Measurements from ENCODE around the gene MBP.
A peak's percentile ranks its signal among the peaks of the same experiment; 100 is the strongest.

The MBP gene

DNA sequence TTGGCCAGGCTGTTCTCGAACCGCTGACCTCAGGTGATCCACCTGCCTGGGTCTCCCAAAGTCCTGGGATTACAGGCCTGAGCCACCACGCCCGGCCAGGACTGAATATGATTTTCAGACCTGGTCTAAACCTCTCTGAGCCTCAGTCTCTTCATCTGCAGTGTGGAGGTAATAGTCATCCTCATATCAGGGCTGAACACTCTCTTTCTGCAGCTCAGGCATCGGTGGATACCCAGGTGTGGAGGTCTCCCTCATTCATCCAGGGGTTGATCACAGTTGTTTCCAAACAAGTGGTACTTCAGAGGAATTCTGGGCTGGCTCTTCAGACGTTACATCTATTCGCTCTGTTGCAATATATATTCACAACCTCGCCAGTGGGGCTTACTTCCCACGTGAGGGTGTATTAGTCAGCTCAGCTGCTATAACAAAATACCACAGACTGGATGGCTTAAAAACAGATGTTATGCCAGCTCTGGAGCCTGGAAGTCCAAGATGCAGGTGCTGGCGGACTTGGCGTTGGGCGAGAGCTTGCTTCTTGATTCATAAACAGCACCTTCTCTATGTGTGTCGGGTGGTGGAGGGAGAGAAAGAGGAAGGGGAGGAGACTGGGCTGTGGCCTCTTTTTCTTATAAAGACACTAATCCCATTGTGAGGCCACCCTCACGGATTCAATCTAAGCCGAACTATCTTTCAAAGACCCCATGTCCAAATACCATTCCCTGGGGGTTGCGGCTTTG lies 2.9 kb upstream of the MBP start:
- Mint-ChIP-seq H3K4me1 (ENCODE audit: low read depth in 2 of 2) (peaks cover 23 to 42% of the 10 kb centered on the region in 2 donors), H3K36me3 (ENCODE audit: insufficient read depth) (peaks cover 17% of the 10 kb centered on the region), H3K9me3 (no peaks in the 10 kb centered on the region), H3K27me3 (no peaks in the 10 kb centered on the region), H3K4me3 (no peak overlapping the region), H3K27ac (no peak overlapping the region)
- DNase-seq = no peak
- no peak for ATAC-seq (replicated peaks)

GRCh38 chr18:77134611-77135010 lies 2.0 kb upstream of the MBP start:
- DNase-seq = no peak
- no peaks in the 10 kb centered on the region for H3K9me3 Mint-ChIP-seq
- peaks cover 22 to 39% of the 10 kb centered on the region in 2 donors for H3K4me1 Mint-ChIP-seq (ENCODE audit: low read depth in 2 of 2)
- H3K4me3 Mint-ChIP-seq = peak overlapping the region in 1 of 2 donors; percentile 67
- no peak for ATAC-seq (replicated peaks)
- H3K27me3 Mint-ChIP-seq = no peaks in the 10 kb centered on the region
- peak overlapping the region; percentile 86 to 87 for H3K27ac Mint-ChIP-seq
- H3K36me3 Mint-ChIP-seq (ENCODE audit: insufficient read depth) = peaks cover 26% of the 10 kb centered on the region

DNA sequence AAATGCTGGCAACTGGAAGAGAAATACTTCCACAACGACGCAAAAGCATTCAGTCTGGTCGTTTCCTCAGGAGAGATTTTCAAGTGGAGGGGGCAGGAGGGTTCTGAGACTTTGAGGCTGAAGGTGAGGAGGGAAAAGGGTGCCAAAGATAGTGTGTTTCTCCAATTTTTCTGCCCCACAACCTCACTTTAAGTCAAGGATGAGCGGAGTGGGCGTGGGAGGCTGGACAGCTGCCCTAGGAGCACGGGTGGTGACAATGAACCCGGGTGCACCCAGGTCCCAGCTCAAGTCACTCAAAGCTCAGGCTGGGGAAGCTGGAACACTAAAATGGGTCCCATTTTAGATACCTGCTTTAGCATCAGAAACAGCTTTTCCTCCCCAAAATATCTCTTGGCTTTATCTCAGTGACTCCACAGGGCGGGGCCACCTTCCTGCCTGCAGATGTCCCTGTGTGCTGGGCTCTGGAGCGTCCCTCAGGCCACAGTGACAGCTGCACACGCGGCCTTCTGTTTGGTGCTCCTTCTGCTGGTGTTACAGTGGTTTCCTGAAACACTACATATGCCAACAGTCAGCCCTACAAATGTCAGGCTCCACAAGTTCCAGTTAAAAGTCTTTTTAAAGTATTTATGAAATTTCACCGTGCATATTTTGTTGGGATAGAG lies 1.4 kb upstream of the MBP start:
- no peaks in the 10 kb centered on the region for H3K27me3 Mint-ChIP-seq
- peaks cover 32% of the 10 kb centered on the region for H3K36me3 Mint-ChIP-seq (ENCODE audit: insufficient read depth)
- peak overlapping the region; percentile 67 to 74 for H3K4me3 Mint-ChIP-seq
- ATAC-seq (replicated peaks) = no peak
- H3K4me1 Mint-ChIP-seq (ENCODE audit: low read depth in 2 of 2) = peaks cover 28 to 44% of the 10 kb centered on the region in 2 donors
- DNase-seq = no peak
- H3K9me3 Mint-ChIP-seq = no peaks in the 10 kb centered on the region
- peak overlapping the region; percentile 86 to 87 for H3K27ac Mint-ChIP-seq

- no peaks in the 10 kb centered on the region for H3K27me3 Mint-ChIP-seq
- DNase-seq (no peak), ATAC-seq (replicated peaks) (no peak)
- peak overlapping the region; percentile 67 to 74 for H3K4me3 Mint-ChIP-seq
- H3K36me3 Mint-ChIP-seq (ENCODE audit: insufficient read depth) = peaks cover 39% of the 10 kb centered on the region
- H3K4me1 Mint-ChIP-seq (ENCODE audit: low read depth in 2 of 2) = peaks cover 34 to 51% of the 10 kb centered on the region in 2 donors
- peak overlapping the region; percentile 86 to 87 for H3K27ac Mint-ChIP-seq
- H3K9me3 Mint-ChIP-seq = no peaks in the 10 kb centered on the region
Observed at GRCh38 chr18:77133051-77133834, 660 bp upstream of the MBP start.

- H3K4me3 Mint-ChIP-seq = peak overlapping the region; percentile 97 to 99
- ATAC-seq (replicated peaks) (peak; percentile 16), DNase-seq (peak in 1 of 3 experiments; percentile 18)
- H3K9me3 Mint-ChIP-seq = no peaks in the 10 kb centered on the region
- peak overlapping the region; percentile 94 to 98 for H3K27ac Mint-ChIP-seq
- no peaks in the 10 kb centered on the region for H3K27me3 Mint-ChIP-seq
- peaks cover 45% of the 10 kb centered on the region for H3K36me3 Mint-ChIP-seq (ENCODE audit: insufficient read depth)
- H3K4me1 Mint-ChIP-seq (ENCODE audit: low read depth in 2 of 2) = peaks cover 47 to 59% of the 10 kb centered on the region in 2 donors
Observed at GRCh38 chr18:77131652-77132368, 773 bp downstream of the MBP start.

- ATAC-seq (replicated peaks) (peak; percentile 7), DNase-seq (peak in 2 of 3 experiments; percentile 20 to 29)
- peak overlapping the region; percentile 97 to 99 for H3K4me3 Mint-ChIP-seq
- H3K27me3 Mint-ChIP-seq = no peaks in the 10 kb centered on the region
- H3K36me3 Mint-ChIP-seq (ENCODE audit: insufficient read depth) = peaks cover 48% of the 10 kb centered on the region
- peaks cover 54 to 62% of the 10 kb centered on the region in 2 donors for H3K4me1 Mint-ChIP-seq (ENCODE audit: low read depth in 2 of 2)
- no peaks in the 10 kb centered on the region for H3K9me3 Mint-ChIP-seq
- H3K27ac Mint-ChIP-seq = peak overlapping the region; percentile 94 to 98
Observed at GRCh38 chr18:77131100-77131651, 1.4 kb downstream of the MBP start.

DNA sequence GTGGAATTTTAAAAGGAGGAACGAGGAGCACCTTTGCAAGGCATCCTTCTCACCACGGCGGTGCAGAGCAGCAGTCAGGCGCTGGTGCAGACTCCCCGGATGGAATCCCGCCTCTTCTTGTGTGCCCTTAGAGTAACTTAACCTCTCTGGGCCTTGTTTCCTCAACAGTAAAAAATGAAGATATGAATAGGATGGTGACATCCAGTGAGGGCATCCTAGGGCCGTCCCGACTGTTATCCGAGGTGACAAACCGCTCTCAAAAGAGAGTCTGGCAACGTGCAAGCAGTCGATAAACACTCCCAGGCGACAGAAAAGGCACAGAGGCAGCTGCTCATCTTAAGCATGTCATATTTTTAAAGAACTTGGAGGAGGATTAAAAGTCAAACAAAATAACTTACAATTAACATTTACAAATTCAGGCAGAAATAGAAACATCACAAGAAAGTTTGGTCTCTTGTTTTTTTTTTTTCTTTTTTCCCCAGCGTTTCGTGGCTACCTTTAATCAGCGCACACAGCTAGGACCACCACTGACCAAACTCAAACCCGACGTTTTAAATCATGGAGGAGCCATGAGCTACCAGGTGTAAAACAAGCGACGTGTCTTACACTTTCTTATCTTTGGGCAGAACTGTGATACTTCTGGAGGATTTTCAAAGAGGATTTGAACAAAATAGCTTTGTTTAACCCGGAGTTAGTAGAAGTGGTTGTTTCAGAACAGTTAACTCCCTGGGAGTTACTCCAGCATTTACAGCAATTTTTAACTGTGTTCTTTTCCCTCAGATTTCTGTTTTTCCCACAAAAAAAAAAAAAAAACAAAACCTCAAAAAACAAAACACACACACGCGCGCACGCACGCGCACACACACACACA lies 2.1 kb downstream of the MBP start:
- ATAC-seq (replicated peaks) (peak; percentile 20), DNase-seq (peak in 2 of 3 experiments; percentile 18 to 32)
- Mint-ChIP-seq H3K27me3 (no peaks in the 10 kb centered on the region), H3K27ac (peak overlapping the region; percentile 94 to 98), H3K9me3 (no peaks in the 10 kb centered on the region), H3K36me3 (ENCODE audit: insufficient read depth) (peaks cover 51% of the 10 kb centered on the region), H3K4me1 (ENCODE audit: low read depth in 2 of 2) (peaks cover 61 to 69% of the 10 kb centered on the region in 2 donors), H3K4me3 (peak overlapping the region; percentile 97 to 99)

- Mint-ChIP-seq H3K4me1 (ENCODE audit: low read depth in 2 of 2) (peaks cover 69 to 75% of the 10 kb centered on the region in 2 donors), H3K27ac (peak overlapping the region; percentile 94 to 98), H3K9me3 (no peaks in the 10 kb centered on the region), H3K27me3 (no peaks in the 10 kb centered on the region), H3K36me3 (ENCODE audit: insufficient read depth) (peaks cover 51% of the 10 kb centered on the region), H3K4me3 (peak overlapping the region; percentile 97 to 99)
- DNase-seq = no peak
- no peak for ATAC-seq (replicated peaks)
Observed at GRCh38 chr18:77129150-77129551, 3.4 kb downstream of the MBP start.

GRCh38 chr18:77127769-77128671 lies 4.6 kb downstream of the MBP start:
- Mint-ChIP-seq H3K27me3 (no peaks in the 10 kb centered on the region), H3K4me1 (ENCODE audit: low read depth in 2 of 2) (peaks cover 72 to 78% of the 10 kb centered on the region in 2 donors), H3K9me3 (no peaks in the 10 kb centered on the region), H3K36me3 (ENCODE audit: insufficient read depth) (peaks cover 55% of the 10 kb centered on the region), H3K27ac (peak overlapping the region; percentile 94 to 98), H3K4me3 (peak overlapping the region; percentile 97 to 99)
- DNase-seq (peak; percentile 61 to 68 (median 65)), ATAC-seq (replicated peaks) (peak; percentile 68)

DNA sequence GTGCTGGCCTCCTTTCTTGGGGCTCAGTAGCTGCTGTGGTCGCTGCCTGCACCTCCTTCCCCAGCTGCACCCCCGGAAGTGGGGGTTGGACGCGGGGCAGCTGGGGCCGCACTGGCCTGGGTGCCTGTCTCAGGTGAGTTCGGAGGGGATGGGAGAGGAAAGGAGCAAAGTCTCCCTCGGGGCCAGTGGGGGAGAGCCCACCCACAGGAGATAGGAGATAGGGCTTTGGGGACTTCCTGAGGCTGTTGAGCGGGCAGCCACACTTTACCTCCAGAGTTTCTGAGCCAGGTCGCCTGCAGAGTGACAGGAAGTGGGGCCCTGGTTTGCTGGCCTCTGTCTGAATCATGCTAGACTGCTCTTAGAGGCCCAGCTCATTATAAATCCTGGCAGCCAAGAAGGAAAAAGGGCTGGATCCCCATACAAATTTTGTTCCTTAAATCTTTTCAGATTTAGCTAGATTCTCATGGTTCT lies 8.1 kb downstream of the MBP start:
- Mint-ChIP-seq H3K4me1 (ENCODE audit: low read depth in 2 of 2) (peaks cover 83 to 95% of the 10 kb centered on the region in 2 donors), H3K27ac (peak overlapping the region; percentile 91 to 94), H3K27me3 (no peaks in the 10 kb centered on the region), H3K36me3 (ENCODE audit: insufficient read depth) (peaks cover 50% of the 10 kb centered on the region), H3K4me3 (peak overlapping the region; percentile 97 to 99), H3K9me3 (no peaks in the 10 kb centered on the region)
- peak in 2 of 3 experiments; percentile 46 to 53 for DNase-seq
- peak; percentile 73 for ATAC-seq (replicated peaks)
